ENCODE results near the gene CDH10. TPM values are rescaled to one million over a fixed set of nuclear protein-coding genes. Genes with fewer than 3 reads are reported as not detected.

CDH10 gene
- total RNA-seq, 1 donor = 2.2 TPM

- DNase-seq (ENCODE audit: low read depth) = no peak
- no peak overlapping the region for H3K4me3 ChIP-seq (ENCODE audit: low read depth, low read length)
- TF ChIP-seq, protein P1, sequence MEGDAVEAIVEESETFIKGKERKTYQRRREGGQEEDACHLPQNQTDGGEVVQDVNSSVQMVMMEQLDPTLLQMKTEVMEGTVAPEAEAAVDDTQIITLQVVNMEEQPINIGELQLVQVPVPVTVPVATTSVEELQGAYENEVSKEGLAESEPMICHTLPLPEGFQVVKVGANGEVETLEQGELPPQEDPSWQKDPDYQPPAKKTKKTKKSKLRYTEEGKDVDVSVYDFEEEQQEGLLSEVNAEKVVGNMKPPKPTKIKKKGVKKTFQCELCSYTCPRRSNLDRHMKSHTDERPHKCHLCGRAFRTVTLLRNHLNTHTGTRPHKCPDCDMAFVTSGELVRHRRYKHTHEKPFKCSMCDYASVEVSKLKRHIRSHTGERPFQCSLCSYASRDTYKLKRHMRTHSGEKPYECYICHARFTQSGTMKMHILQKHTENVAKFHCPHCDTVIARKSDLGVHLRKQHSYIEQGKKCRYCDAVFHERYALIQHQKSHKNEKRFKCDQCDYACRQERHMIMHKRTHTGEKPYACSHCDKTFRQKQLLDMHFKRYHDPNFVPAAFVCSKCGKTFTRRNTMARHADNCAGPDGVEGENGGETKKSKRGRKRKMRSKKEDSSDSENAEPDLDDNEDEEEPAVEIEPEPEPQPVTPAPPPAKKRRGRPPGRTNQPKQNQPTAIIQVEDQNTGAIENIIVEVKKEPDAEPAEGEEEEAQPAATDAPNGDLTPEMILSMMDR (IDR thresholded peaks at IDR 0.05; ENCODE audit: insufficient read depth, low read depth, low read length) = no peak
Measured at GRCh38 chr5:24444414-24444813, 200.4 kb downstream of the CDH10 start.

DNA sequence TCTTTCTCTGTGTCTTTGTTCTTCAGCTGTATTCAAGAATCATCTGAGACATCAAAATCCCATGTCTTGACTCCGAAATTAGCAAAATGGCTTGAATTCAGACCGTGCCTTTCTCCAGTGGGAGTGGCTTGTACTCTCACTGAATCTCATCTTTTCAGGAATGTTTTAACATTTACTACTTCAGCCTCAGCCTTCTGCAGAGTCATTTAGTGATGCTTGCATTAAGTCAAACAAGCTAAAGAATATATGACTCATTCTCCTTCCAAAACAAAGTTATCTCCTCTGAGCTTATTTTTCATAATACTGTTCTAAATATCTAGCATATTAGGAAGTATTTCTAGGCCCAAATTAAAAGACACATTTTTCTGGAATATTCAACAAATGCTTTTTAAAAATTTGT, 205.3 kb downstream of the CDH10 start:
- no peak for DNase-seq (ENCODE audit: low read depth)
- TF ChIP-seq, protein P1 (IDR thresholded peaks at IDR 0.05; ENCODE audit: insufficient read depth, low read depth, low read length) = no peak
- H3K4me3 ChIP-seq (ENCODE audit: low read depth, low read length) = no peak overlapping the region

Small RNAs within 50 kb of the gene (small RNA-seq; reads per million reads assigned to genes)
- gene AC091885.1 = not detected
- not detected for gene RF00017
